HepG2 (cell line): ENCODE data around the gene USP30. TPM values are rescaled to one million over a fixed set of nuclear protein-coding genes. Genes with fewer than 3 reads are reported as not detected.

ENCODE experiments used
- AKNA ChIP-seq: sonication (generic); formaldehyde crosslinking; IDR thresholded peaks from 2 replicates; pipeline ENCODE4 v1.4.0; 2020; ENCODE audit warnings: missing genetic modification reagents, borderline replicate concordance
- ARNT2 ChIP-seq: sonication (generic); formaldehyde crosslinking; IDR thresholded peaks from 2 replicates; pipeline ENCODE4 v1.8.0; 2022; ENCODE audit warnings: mild to moderate bottlenecking, low read depth, missing genetic modification reagents, moderate library complexity
- CENPBD1 ChIP-seq: sonication (generic); formaldehyde crosslinking; IDR thresholded peaks from 2 replicates; pipeline ENCODE4 v1.8.0; 2022; ENCODE audit warnings: missing genetic modification reagents, low read depth, mild to moderate bottlenecking, borderline replicate concordance
- ELF4 ChIP-seq: sonication (generic); formaldehyde crosslinking; IDR thresholded peaks from 2 replicates; pipeline ENCODE4 v1.5.0; 2020; ENCODE audit warnings: missing genetic modification reagents, mild to moderate bottlenecking, moderate library complexity, borderline replicate concordance
- GFI1 ChIP-seq: sonication (generic); formaldehyde crosslinking; IDR thresholded peaks from 2 replicates; pipeline ENCODE4 v1.5.0; 2020; ENCODE audit warnings: missing genetic modification reagents, mild to moderate bottlenecking, borderline replicate concordance
- HNRNPUL1 ChIP-seq: fragments of 200-400 bp; formaldehyde crosslinking; IDR thresholded peaks from 2 replicates; pipeline ENCODE4 v1.6.1; 2017; ENCODE audit warnings: low read depth, mild to moderate bottlenecking, low read length, moderate library complexity
- KAT7 ChIP-seq: IDR thresholded peaks from 2 replicates; pipeline ENCODE4 v1.6.1; 2018; ENCODE audit warnings: borderline replicate concordance, missing compliant biosample characterization
- KMT2A ChIP-seq: sonication (generic); formaldehyde crosslinking; IDR thresholded peaks from 2 replicates; pipeline ENCODE4 v1.4.0; 2020; ENCODE audit warnings: missing genetic modification reagents
- RBM39 ChIP-seq: fragments of 200-400 bp; formaldehyde crosslinking; IDR thresholded peaks from one replicate; pipeline ENCODE4 v1.6.1; 2018; ENCODE audit warnings: antibody characterized with exemption, mild to moderate bottlenecking, low read depth, low read length; ENCODE audit not compliant: poor library complexity, severe bottlenecking
- RELA ChIP-seq: sonication (generic); formaldehyde crosslinking; IDR thresholded peaks from 2 replicates; pipeline ENCODE4 v1.4.0; 2020; ENCODE audit warnings: missing genetic modification reagents
- ZNF12 ChIP-seq: sonication (generic); formaldehyde crosslinking; IDR thresholded peaks from 2 replicates; pipeline ENCODE4 v1.5.0; 2020; ENCODE audit warnings: missing genetic modification reagents
- ZNF20 ChIP-seq: sonication (generic); formaldehyde crosslinking; IDR thresholded peaks from 2 replicates; pipeline ENCODE4 v1.4.0; 2020; ENCODE audit warnings: mild to moderate bottlenecking, moderate library complexity, missing genetic modification reagents
- ZNF232 ChIP-seq: sonication (generic); formaldehyde crosslinking; IDR thresholded peaks from 2 replicates; pipeline ENCODE4 v1.4.0; 2020; ENCODE audit warnings: missing genetic modification reagents, borderline replicate concordance
- polyA plus RNA-seq, 8 experiments: library from polyadenylated mRNA; depleted of rRNA in 3 of 8; stranded (reverse) in 7 of 8; unstranded in 1 of 8; fragments of >200 nt; fragmentation: Illumina TruSeq in 4 of 8; extraction: Trizol in 4 of 8; gene quantifications; 2 replicates each; pipeline versions ENCODE4 v1.2.1 to v1.2.3, GENCODE V29; 2011 to 2016; ENCODE audit warnings: low read depth in 4 of 8, missing spikeins in 1 of 8, mixed read lengths in 1 of 8; ENCODE audit not compliant: insufficient read depth in 1 of 8
- total RNA-seq, 5 experiments: library from RNA; depleted of rRNA; stranded (reverse); fragments of >200 nt; fragmentation: Illumina TruSeq; extraction: Trizol; gene quantifications; 2 replicates each; pipeline ENCODE4 v1.2.3, GENCODE V29; 2016; ENCODE audit warnings: low read depth in 1 of 5
- TF ChIP-seq, protein P1 (sequence below): sonication (generic); formaldehyde crosslinking; conservative IDR thresholded peaks from 2 replicates; pipeline ENCODE4 v1.5.0; 2020; ENCODE audit warnings: missing genetic modification reagents
- TF ChIP-seq, protein P2 (sequence below): sonication (generic); formaldehyde crosslinking; IDR thresholded peaks from 2 replicates; pipeline ENCODE4 v1.5.0; 2020; ENCODE audit warnings: missing genetic modification reagents, mild to moderate bottlenecking, borderline replicate concordance

The USP30 gene
- total and polyA plus RNA-seq, 2 of the 13 experiments (the other 11 are each of a cell fraction or from before 2014, with no cell fraction given), result 11.2 to 20.8 TPM

DNA sequence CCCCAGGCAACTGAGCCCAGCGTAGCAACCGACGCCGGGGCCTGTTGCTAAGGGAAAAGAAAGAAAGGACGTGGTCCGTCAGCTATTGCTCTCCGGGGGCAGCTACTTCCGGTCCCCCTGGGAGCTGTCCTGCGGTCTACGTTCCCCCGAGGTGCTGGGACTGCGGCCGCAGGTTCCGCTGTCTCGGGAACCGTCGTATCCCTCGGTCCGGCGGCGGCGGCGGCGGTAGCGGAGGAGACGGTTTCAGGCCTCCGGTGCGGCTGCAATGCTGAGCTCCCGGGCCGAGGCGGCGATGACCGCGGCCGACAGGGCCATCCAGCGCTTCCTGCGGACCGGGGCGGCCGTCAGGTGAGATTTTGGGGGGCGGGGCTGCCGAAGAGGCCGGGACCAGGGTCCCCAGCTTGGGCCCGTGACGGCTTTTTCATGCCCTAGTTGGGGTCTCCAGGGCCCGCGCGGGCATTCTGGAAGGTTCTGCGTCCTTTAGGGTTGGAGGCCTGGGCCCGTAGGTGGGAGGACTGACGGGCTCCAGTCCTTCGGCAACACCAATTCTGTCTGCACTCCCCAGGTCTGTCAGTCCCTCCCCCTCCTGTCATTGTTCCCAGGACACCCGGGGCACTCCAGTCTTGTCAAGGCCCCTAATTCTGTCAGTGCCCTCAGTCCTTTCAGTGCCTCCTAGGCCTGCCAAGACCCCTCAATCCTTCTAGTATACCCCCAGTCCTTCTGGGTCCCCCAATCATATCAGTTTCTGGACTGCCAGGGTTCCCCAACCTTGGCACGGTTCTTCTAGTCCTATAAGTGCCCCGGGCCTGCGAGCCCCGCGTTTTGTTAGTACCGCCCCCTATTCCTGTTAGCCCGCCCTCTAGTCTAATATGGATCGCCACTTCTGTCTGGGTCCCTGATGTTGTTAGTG is at the start of gene USP30 (continued):
- TF ChIP-seq HNRNPUL1, result no peak
- no peak for TF ChIP-seq ZNF20 (CRISPR knock-in tag)
- TF ChIP-seq CENPBD1, result no peak
- peak; percentile 83 for TF ChIP-seq RELA
- TF ChIP-seq GFI1 (CRISPR knock-in tag), result peak; percentile 56
- no peak for TF ChIP-seq AKNA (CRISPR knock-in tag)
- TF ChIP-seq KAT7, result peak; percentile 93; the same call in 1 of the 2 replicates
- TF ChIP-seq RBM39, result peak; percentile 96
- 0 out of 2 replicates have a peak, but pooled peaks have one; percentile 17 for TF ChIP-seq ELF4
- no peak; the same call in 1 of the 2 replicates for TF ChIP-seq ARNT2
- peak; percentile 74; the same call in 1 of the 2 replicates for TF ChIP-seq ZNF232 (CRISPR knock-in tag)
- peak; percentile 98 for TF ChIP-seq KMT2A
- TF ChIP-seq, protein P1, sequence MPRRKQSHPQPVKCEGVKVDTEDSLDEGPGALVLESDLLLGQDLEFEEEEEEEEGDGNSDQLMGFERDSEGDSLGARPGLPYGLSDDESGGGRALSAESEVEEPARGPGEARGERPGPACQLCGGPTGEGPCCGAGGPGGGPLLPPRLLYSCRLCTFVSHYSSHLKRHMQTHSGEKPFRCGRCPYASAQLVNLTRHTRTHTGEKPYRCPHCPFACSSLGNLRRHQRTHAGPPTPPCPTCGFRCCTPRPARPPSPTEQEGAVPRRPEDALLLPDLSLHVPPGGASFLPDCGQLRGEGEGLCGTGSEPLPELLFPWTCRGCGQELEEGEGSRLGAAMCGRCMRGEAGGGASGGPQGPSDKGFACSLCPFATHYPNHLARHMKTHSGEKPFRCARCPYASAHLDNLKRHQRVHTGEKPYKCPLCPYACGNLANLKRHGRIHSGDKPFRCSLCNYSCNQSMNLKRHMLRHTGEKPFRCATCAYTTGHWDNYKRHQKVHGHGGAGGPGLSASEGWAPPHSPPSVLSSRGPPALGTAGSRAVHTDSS (CRISPR knock-in tag), result no peak
- TF ChIP-seq ZNF12, result peak; percentile 79; the same call in 1 of the 2 replicates
- TF ChIP-seq, protein P2, sequence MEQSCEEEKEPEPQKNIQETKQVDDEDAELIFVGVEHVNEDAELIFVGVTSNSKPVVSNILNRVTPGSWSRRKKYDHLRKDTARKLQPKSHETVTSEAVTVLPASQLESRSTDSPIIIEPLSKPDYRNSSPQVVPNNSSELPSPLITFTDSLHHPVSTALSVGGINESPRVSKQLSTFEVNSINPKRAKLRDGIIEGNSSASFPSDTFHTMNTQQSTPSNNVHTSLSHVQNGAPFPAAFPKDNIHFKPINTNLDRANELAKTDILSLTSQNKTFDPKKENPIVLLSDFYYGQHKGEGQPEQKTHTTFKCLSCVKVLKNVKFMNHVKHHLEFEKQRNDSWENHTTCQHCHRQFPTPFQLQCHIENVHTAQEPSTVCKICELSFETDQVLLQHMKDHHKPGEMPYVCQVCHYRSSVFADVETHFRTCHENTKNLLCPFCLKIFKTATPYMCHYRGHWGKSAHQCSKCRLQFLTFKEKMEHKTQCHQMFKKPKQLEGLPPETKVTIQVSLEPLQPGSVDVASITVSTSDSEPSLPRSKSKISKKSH (CRISPR knock-in tag), result peak; percentile 72; the same call in 1 of the 2 replicates
